ENCODE measurements around the gene PPP1R2B.

- TF ChIP-seq CTCF (IDR thresholded peaks at IDR 0.05) (no peak), POLR2A (IDR thresholded peaks at IDR 0.05) (no peak)
Measured at GRCh38 chr5:156865427-156865826, 15.3 kb downstream of the PPP1R2B start.
